Fibroblast of lung (primary cell): ENCODE data around the gene FXYD4.

Source experiments
- CTCF ChIP-seq, 2 donors: IDR thresholded peaks in 1 of 2; conservative IDR thresholded peaks in 1 of 2; 1 replicate in 1 of 2; 2 replicates in 1 of 2; pipeline ENCODE4 v1.5.1; 2011 to 2012; ENCODE audit warnings: low read length in 2 of 2, control low read depth in 1 of 2, inconsistent platforms in 1 of 2, low read depth in 1 of 2, mild to moderate bottlenecking in 1 of 2
- EZH2 ChIP-seq: IDR thresholded peaks from 2 replicates; pipeline ENCODE4 v1.5.1; 2012; ENCODE audit warnings: low read length, control low read depth, mild to moderate bottlenecking; ENCODE audit errors: missing control alignments

- TF ChIP-seq CTCF (conservative IDR thresholded peaks at IDR 0.05 in 1 of 2, IDR thresholded peaks at IDR 0.05 in 1 of 2; ENCODE audit: low read depth in 1 of 2, low read length in 2 of 2) (no peak), EZH2 (no peak)
Measured at GRCh38 chr10:43323245-43323644, 48.2 kb upstream of the FXYD4 start.
